Keratinocyte (primary cell): ENCODE results near the gene PDZRN4. TPM values are rescaled to one million over a fixed set of nuclear protein-coding genes. Genes with fewer than 3 reads are reported as not detected.
A peak's percentile ranks its signal among the peaks of the same experiment; 100 is the strongest.

Experiments used
- DNase-seq: peaks from one replicate; pipeline ENCODE4 v3.0.0-alpha.2; 2011; ENCODE audit warnings: low read depth, missing footprints, low spot score
- FAIRE-seq: peaks from 2 replicates; lab custom pipeline; 2011; peaks lifted over from hg19 to GRCh38; lab: Jason Lieb, UNC
- H2AFZ ChIP-seq: 2 replicates; pipeline ENCODE4 v1.6.0; 2012; ENCODE audit warnings: low read length, control low read depth, inconsistent platforms; ENCODE audit not compliant: control insufficient read depth
- H3K27ac ChIP-seq: 2 replicates; pipeline ENCODE4 v1.5.1; 2011; ENCODE audit warnings: low read length; ENCODE audit not compliant: control insufficient read depth, insufficient read depth
- H3K27me3 ChIP-seq: 3 replicates; pipeline ENCODE4 v1.6.0; 2011; ENCODE audit warnings: low read length; ENCODE audit not compliant: control insufficient read depth, insufficient read depth; ENCODE audit errors: extremely low read depth
- H3K36me3 ChIP-seq, 2 experiments: 2 replicates in 1 of 2; 3 replicates in 1 of 2; pipeline ENCODE4 v1.5.1; 2011; ENCODE audit warnings: low read length in 2 of 2, mild to moderate bottlenecking in 1 of 2; ENCODE audit not compliant: control insufficient read depth in 2 of 2, insufficient read depth in 2 of 2; ENCODE audit errors: extremely low read depth in 1 of 2
- H3K4me1 ChIP-seq: 3 replicates; pipeline ENCODE4 v1.5.1; 2011; ENCODE audit warnings: low read length; ENCODE audit not compliant: control insufficient read depth, insufficient read depth; ENCODE audit errors: extremely low read depth
- H3K4me2 ChIP-seq: 3 replicates; pipeline ENCODE4 v1.6.0; 2011; ENCODE audit warnings: low read depth, low read length; ENCODE audit not compliant: control insufficient read depth, insufficient read depth; ENCODE audit errors: extremely low read depth
- H3K4me3 ChIP-seq, 3 experiments: fragments of 200-600 bp in 1 of 3; sonication (generic) in 1 of 3; 2 replicates in 2 of 3; 3 replicates in 1 of 3; pipeline ENCODE4 v1.5.1; 2011 to 2016; ENCODE audit warnings: low read length in 3 of 3, mild to moderate bottlenecking in 3 of 3, control low read depth in 2 of 3, inconsistent platforms in 1 of 3, low read depth in 1 of 3, mixed read lengths in 1 of 3, mixed run types in 1 of 3, moderate library complexity in 1 of 3; ENCODE audit not compliant: control insufficient read depth in 2 of 3, insufficient read depth in 2 of 3; ENCODE audit errors: extremely low read depth in 1 of 3
- H3K79me2 ChIP-seq: 2 replicates; pipeline ENCODE4 v1.6.0; 2012; ENCODE audit warnings: low read length; ENCODE audit not compliant: control insufficient read depth, insufficient read depth
- H3K9ac ChIP-seq: 3 replicates; pipeline ENCODE4 v1.6.0; 2011; ENCODE audit warnings: low read length; ENCODE audit not compliant: control insufficient read depth, insufficient read depth; ENCODE audit errors: extremely low read depth
- H3K9me1 ChIP-seq: 3 replicates; pipeline ENCODE4 v1.6.0; 2011; ENCODE audit warnings: low read length; ENCODE audit not compliant: control insufficient read depth, insufficient read depth; ENCODE audit errors: extremely low read depth
- H3K9me3 ChIP-seq: 2 replicates; pipeline ENCODE4 v1.5.1; 2012; ENCODE audit warnings: low read depth, low read length; ENCODE audit not compliant: control insufficient read depth
- H4K20me1 ChIP-seq: 3 replicates; pipeline ENCODE4 v1.6.0; 2011; ENCODE audit warnings: low read length; ENCODE audit not compliant: control insufficient read depth, insufficient read depth; ENCODE audit errors: extremely low read depth
- EZH2 ChIP-seq: IDR thresholded peaks from one replicate; pipeline ENCODE4 v1.6.1; 2012; ENCODE audit warnings: inconsistent platforms, mild to moderate bottlenecking, low read length, moderate library complexity
- dilution Hi-C: fragments of 300-500 bp; cut with MboI; formaldehyde crosslinking; loops from one replicate; pipeline ENCODE4 v1.7.0; 2020; ENCODE audit warnings: low sequenced_read_pairs; ENCODE audit not compliant: extremely low pct_ligation_motif_present
- polyA plus RNA-seq, 5 experiments: library from polyadenylated mRNA; depleted of rRNA in 3 of 5; stranded (reverse) in 3 of 5; stranded (forward) in 1 of 5; unstranded in 1 of 5; fragments of >200 nt; gene quantifications; 1 replicate in 1 of 5; 2 replicates in 3 of 5; 3 replicates in 1 of 5; pipeline versions ENCODE4 v1.2.1 to v1.2.3, GENCODE V29; 2011 to 2012; ENCODE audit warnings: missing spikeins in 2 of 5, low read depth in 1 of 5, low replicate concordance in 1 of 5
- TF ChIP-seq, protein P1 (sequence below), 3 experiments: IDR thresholded peaks in 1 of 3; conservative IDR thresholded peaks in 1 of 3; optimal IDR thresholded peaks in 1 of 3; 2 replicates in 2 of 3; 3 replicates in 1 of 3; pipeline versions ENCODE3 to v1.5.1; 2011; ENCODE audit warnings: low read length in 3 of 3, mild to moderate bottlenecking in 3 of 3, moderate library complexity in 2 of 3, control low read depth in 1 of 3, inconsistent platforms in 1 of 3; ENCODE audit not compliant: insufficient read depth in 2 of 3; ENCODE audit errors: extremely low read depth in 1 of 3

Gene PDZRN4
- polyA plus RNA-seq, 1 donor (not counting 4 experiments of a cell fraction or from before 2014, with no cell fraction given), result not detected

DNA sequence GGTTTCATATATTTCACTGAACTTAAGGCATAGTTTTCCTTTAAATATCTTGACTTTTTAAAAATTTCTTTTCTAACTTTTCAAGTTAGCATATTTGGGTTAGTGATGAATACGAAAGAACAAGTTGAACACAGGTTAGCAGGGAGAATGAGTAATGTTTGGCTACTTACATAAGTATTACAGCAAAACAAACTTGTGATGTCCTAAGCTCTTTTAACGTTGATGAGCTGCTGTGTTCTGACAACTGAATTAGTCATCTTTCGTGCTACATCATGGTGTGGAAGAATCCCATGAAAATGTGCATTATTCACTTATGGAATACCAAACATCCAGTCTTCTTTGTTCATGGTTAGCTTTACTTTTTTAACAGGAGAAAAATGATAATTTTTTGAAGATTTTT, 36.3 kb upstream of the PDZRN4 start:
- no peak for FAIRE-seq
- dilution Hi-C loops, result no loop called here
- H3K36me3 ChIP-seq, result no peaks in the 10 kb centered on the region
- H3K4me1 ChIP-seq, result no peaks in the 10 kb centered on the region
- no peak overlapping the region for H2AFZ ChIP-seq
- H3K79me2 ChIP-seq, result no peaks in the 10 kb centered on the region
- H3K9me1 ChIP-seq, result no peaks in the 10 kb centered on the region
- no peaks in the 10 kb centered on the region for H3K9me3 ChIP-seq
- no peak overlapping the region for H3K4me2 ChIP-seq
- H3K4me3 ChIP-seq, result no peak overlapping the region
- no peaks in the 10 kb centered on the region for H3K27me3 ChIP-seq
- H4K20me1 ChIP-seq, result no peaks in the 10 kb centered on the region
- no peak overlapping the region for H3K9ac ChIP-seq
- TF ChIP-seq EZH2, result no peak
- TF ChIP-seq, protein P1, sequence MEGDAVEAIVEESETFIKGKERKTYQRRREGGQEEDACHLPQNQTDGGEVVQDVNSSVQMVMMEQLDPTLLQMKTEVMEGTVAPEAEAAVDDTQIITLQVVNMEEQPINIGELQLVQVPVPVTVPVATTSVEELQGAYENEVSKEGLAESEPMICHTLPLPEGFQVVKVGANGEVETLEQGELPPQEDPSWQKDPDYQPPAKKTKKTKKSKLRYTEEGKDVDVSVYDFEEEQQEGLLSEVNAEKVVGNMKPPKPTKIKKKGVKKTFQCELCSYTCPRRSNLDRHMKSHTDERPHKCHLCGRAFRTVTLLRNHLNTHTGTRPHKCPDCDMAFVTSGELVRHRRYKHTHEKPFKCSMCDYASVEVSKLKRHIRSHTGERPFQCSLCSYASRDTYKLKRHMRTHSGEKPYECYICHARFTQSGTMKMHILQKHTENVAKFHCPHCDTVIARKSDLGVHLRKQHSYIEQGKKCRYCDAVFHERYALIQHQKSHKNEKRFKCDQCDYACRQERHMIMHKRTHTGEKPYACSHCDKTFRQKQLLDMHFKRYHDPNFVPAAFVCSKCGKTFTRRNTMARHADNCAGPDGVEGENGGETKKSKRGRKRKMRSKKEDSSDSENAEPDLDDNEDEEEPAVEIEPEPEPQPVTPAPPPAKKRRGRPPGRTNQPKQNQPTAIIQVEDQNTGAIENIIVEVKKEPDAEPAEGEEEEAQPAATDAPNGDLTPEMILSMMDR (optimal IDR thresholded peaks at IDR 0.05 in 1 of 3, IDR thresholded peaks at IDR 0.05 in 1 of 3, conservative IDR thresholded peaks at IDR 0.05 in 1 of 3; ENCODE audit: extremely low read depth in 1 of 3, insufficient read depth in 2 of 3, low read length in 3 of 3), result no peak
- no peak overlapping the region for H3K27ac ChIP-seq
- DNase-seq, result peak; percentile 7

DNA sequence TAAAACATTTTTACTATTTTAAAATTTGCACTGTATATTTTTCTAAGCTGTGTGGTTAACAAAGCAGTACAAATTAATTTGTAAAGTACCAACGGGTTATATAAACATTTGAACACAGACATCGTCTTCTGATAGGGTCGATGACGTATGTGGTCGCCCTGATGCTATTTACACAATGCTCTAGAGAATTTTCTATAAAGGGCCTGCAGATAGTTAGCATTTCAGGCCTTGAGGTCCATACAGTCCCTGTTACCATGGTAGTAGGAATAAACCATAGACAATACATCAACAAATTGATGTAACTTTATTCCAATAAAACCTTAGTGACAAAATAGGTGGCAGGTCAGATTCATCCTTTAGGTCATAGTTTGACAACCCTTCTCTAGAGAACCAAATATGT, 25.7 kb upstream of the PDZRN4 start:
- DNase-seq (no peak), FAIRE-seq (no peak)
- no peak overlapping the region for H3K4me2 ChIP-seq
- H3K4me1 ChIP-seq, result no peaks in the 10 kb centered on the region
- no peak overlapping the region for H3K27ac ChIP-seq
- TF ChIP-seq, protein P1 (optimal IDR thresholded peaks at IDR 0.05 in 1 of 3, IDR thresholded peaks at IDR 0.05 in 1 of 3, conservative IDR thresholded peaks at IDR 0.05 in 1 of 3; ENCODE audit: extremely low read depth in 1 of 3, insufficient read depth in 2 of 3, low read length in 3 of 3), result no peak
- no peak for TF ChIP-seq EZH2
- H3K9ac ChIP-seq, result no peak overlapping the region
- H3K27me3 ChIP-seq, result no peaks in the 10 kb centered on the region
- dilution Hi-C loops, result no loop called here
- H3K4me3 ChIP-seq, result no peak overlapping the region
- H3K9me3 ChIP-seq, result no peaks in the 10 kb centered on the region
- no peaks in the 10 kb centered on the region for H4K20me1 ChIP-seq
- no peaks in the 10 kb centered on the region for H3K36me3 ChIP-seq
- no peak overlapping the region for H2AFZ ChIP-seq
- no peaks in the 10 kb centered on the region for H3K79me2 ChIP-seq
- no peaks in the 10 kb centered on the region for H3K9me1 ChIP-seq
